ENCODE measurements around the gene GPC5.

Gene GPC5

GRCh38 chr13:92415781-92416180 lies 1017.4 kb downstream of the GPC5 start:
- no peak for TF ChIP-seq EP300 (IDR thresholded peaks at IDR 0.05; ENCODE audit: borderline replicate concordance)
- no peak for TF ChIP-seq NFIC (IDR thresholded peaks at IDR 0.05)
- no peak for TF ChIP-seq USF1 (IDR thresholded peaks at IDR 0.05)
- no peak for TF ChIP-seq FOXM1 (IDR thresholded peaks at IDR 0.05; ENCODE audit: borderline replicate concordance, low read depth)
- no peak for TF ChIP-seq TCF12 (IDR thresholded peaks at IDR 0.05; ENCODE audit: low read depth)
- no peak for TF ChIP-seq YY1 (IDR thresholded peaks at IDR 0.05; ENCODE audit: low read depth)
- no peak for TF ChIP-seq TEAD4 (IDR thresholded peaks at IDR 0.05)
- TF ChIP-seq EGR1 (IDR thresholded peaks at IDR 0.05): no peak
- no peak for TF ChIP-seq REST (IDR thresholded peaks at IDR 0.05; ENCODE audit: low read depth)
- no peak for TF ChIP-seq ZBTB7A (IDR thresholded peaks at IDR 0.05; ENCODE audit: low read depth)

- TF ChIP-seq RAD21 (IDR thresholded peaks at IDR 0.05; ENCODE audit: low read depth) (no peak), CREB1 (IDR thresholded peaks at IDR 0.05; ENCODE audit: low read depth) (no peak), USF1 (IDR thresholded peaks at IDR 0.05) (no peak), FOXM1 (IDR thresholded peaks at IDR 0.05; ENCODE audit: borderline replicate concordance, low read depth) (no peak), MAX (IDR thresholded peaks at IDR 0.05) (no peak), TEAD4 (IDR thresholded peaks at IDR 0.05) (no peak), EP300 (IDR thresholded peaks at IDR 0.05; ENCODE audit: borderline replicate concordance) (no peak), YY1 (IDR thresholded peaks at IDR 0.05; ENCODE audit: low read depth) (no peak), ZBTB7A (IDR thresholded peaks at IDR 0.05; ENCODE audit: low read depth) (no peak), EGR1 (IDR thresholded peaks at IDR 0.05) (no peak), TAF1 (IDR thresholded peaks at IDR 0.05; ENCODE audit: low read depth) (no peak), TCF12 (IDR thresholded peaks at IDR 0.05; ENCODE audit: low read depth) (no peak), REST (IDR thresholded peaks at IDR 0.05; ENCODE audit: low read depth) (no peak), CEBPB (IDR thresholded peaks at IDR 0.05) (no peak), NFIC (IDR thresholded peaks at IDR 0.05) (no peak)
Observed at GRCh38 chr13:92418818-92419412, 1020.5 kb downstream of the GPC5 start.

GRCh38 chr13:92429231-92429630 lies 1030.8 kb downstream of the GPC5 start:
- TF ChIP-seq TAF1 (IDR thresholded peaks at IDR 0.05; ENCODE audit: low read depth): no peak

GRCh38 chr13:92433386-92433785 lies 1035.0 kb downstream of the GPC5 start:
- TF ChIP-seq MAX (IDR thresholded peaks at IDR 0.05): no peak
- no peak for TF ChIP-seq RAD21 (IDR thresholded peaks at IDR 0.05; ENCODE audit: low read depth)
- no peak for TF ChIP-seq CEBPB (IDR thresholded peaks at IDR 0.05)
- no peak for TF ChIP-seq EP300 (IDR thresholded peaks at IDR 0.05; ENCODE audit: borderline replicate concordance)
- TF ChIP-seq CREB1 (IDR thresholded peaks at IDR 0.05; ENCODE audit: low read depth): no peak
- no peak for TF ChIP-seq EGR1 (IDR thresholded peaks at IDR 0.05)
- TF ChIP-seq YY1 (IDR thresholded peaks at IDR 0.05; ENCODE audit: low read depth): no peak
- TF ChIP-seq NFIC (IDR thresholded peaks at IDR 0.05): no peak
- no peak for TF ChIP-seq FOXM1 (IDR thresholded peaks at IDR 0.05; ENCODE audit: borderline replicate concordance, low read depth)
- TF ChIP-seq TCF12 (IDR thresholded peaks at IDR 0.05; ENCODE audit: low read depth): no peak
- TF ChIP-seq TAF1 (IDR thresholded peaks at IDR 0.05; ENCODE audit: low read depth): no peak
- TF ChIP-seq ZBTB7A (IDR thresholded peaks at IDR 0.05; ENCODE audit: low read depth): no peak
- TF ChIP-seq TEAD4 (IDR thresholded peaks at IDR 0.05): no peak
- TF ChIP-seq USF1 (IDR thresholded peaks at IDR 0.05): no peak
- no peak for TF ChIP-seq REST (IDR thresholded peaks at IDR 0.05; ENCODE audit: low read depth)
